ENCODE data around the gene DYNLRB1.

- TF ChIP-seq CTCF (conservative IDR thresholded peaks at IDR 0.05 in 1 of 2, IDR thresholded peaks at IDR 0.05 in 1 of 2; ENCODE audit: extremely low read depth in 1 of 2, insufficient read depth in 1 of 2, low read depth in 1 of 2, low read length in 2 of 2) = no peak
- no peak for TF ChIP-seq EZH2 (IDR thresholded peaks at IDR 0.05; ENCODE audit: borderline replicate concordance, low read length)
Observed at GRCh38 chr20:34535857-34536256, 19.6 kb downstream of the DYNLRB1 start.

All from mammary epithelial cell (primary cell).